ENCODE data around the gene PNPLA7.

DNA sequence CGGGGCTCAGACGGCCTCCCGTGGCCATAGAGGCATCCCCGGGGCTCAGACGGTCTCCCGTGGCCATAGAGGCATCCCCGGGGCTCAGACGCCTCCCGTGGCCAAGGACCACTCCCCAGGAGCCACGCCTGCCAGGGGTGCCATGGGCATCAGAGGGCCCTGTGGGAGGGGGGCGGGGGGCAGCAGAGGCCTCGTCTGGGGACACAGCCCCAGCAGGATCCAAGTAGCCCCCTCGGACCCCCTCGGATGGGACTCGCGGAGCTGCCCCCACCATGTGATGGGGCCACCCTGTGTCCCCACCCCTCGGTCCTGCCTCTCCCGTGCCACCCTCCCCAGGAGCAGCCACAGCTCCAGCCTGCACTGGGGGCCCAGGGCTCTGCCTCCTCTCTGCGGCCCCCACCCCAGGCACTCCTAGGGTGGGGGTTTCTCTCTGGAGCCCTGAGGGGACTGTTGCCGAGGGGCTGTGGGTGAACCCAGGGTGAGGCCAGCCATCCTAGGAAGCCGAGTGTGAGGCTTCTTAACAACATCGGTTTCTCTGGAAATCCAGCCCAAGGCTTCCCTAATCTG, 111.5 kb downstream of the PNPLA7 start:
- TF ChIP-seq, protein P1, sequence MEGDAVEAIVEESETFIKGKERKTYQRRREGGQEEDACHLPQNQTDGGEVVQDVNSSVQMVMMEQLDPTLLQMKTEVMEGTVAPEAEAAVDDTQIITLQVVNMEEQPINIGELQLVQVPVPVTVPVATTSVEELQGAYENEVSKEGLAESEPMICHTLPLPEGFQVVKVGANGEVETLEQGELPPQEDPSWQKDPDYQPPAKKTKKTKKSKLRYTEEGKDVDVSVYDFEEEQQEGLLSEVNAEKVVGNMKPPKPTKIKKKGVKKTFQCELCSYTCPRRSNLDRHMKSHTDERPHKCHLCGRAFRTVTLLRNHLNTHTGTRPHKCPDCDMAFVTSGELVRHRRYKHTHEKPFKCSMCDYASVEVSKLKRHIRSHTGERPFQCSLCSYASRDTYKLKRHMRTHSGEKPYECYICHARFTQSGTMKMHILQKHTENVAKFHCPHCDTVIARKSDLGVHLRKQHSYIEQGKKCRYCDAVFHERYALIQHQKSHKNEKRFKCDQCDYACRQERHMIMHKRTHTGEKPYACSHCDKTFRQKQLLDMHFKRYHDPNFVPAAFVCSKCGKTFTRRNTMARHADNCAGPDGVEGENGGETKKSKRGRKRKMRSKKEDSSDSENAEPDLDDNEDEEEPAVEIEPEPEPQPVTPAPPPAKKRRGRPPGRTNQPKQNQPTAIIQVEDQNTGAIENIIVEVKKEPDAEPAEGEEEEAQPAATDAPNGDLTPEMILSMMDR (IDR thresholded peaks at IDR 0.05): no peak
- TF ChIP-seq EZH2 (IDR thresholded peaks at IDR 0.05; ENCODE audit: borderline replicate concordance, insufficient read depth, low read depth, low read length, poor library complexity, severe bottlenecking): no peak

Data from B cell (primary cell).